Mesenchymal stem cell (in vitro differentiated cells and primary cell): ENCODE measurements around the gene MYCBPAP.
A peak's percentile ranks its signal among the peaks of the same experiment; 100 is the strongest.

ENCODE experiments used
- DNase-seq: peaks from one replicate; pipeline ENCODE4 v3.0.0-alpha.2; 2013
- H2AFZ ChIP-seq: one replicate; pipeline ENCODE4 v1.6.1; 2013; ENCODE audit warnings: low read depth, mild to moderate bottlenecking, control low read depth, inconsistent platforms, low read length, moderate library complexity
- H2AK5ac ChIP-seq: 2 replicates; pipeline ENCODE4 v1.6.1; 2013; ENCODE audit warnings: low read length, moderate library complexity, mild to moderate bottlenecking, inconsistent platforms; ENCODE audit not compliant: severe bottlenecking
- H2BK120ac ChIP-seq: one replicate; pipeline ENCODE4 v1.6.1; 2013; ENCODE audit warnings: low read depth, mild to moderate bottlenecking, inconsistent platforms, low read length, moderate library complexity
- H2BK12ac ChIP-seq, 2 experiments: one replicate each; pipeline ENCODE4 v1.6.1; 2013; ENCODE audit warnings: inconsistent platforms in 2 of 2, low read length in 2 of 2, mild to moderate bottlenecking in 2 of 2, moderate library complexity in 2 of 2, control low read depth in 1 of 2
- H2BK15ac ChIP-seq: one replicate; pipeline ENCODE4 v1.6.1; 2013; ENCODE audit warnings: mild to moderate bottlenecking, low read depth, inconsistent platforms; ENCODE audit not compliant: poor library complexity, severe bottlenecking
- H2BK5ac ChIP-seq: 2 replicates; pipeline ENCODE4 v1.6.1; 2013; ENCODE audit warnings: low read depth, mild to moderate bottlenecking, low read length, control low read depth, inconsistent platforms; ENCODE audit not compliant: poor library complexity, severe bottlenecking
- H3K14ac ChIP-seq, 2 experiments: one replicate each; pipeline ENCODE4 v1.6.1; 2013; ENCODE audit warnings: inconsistent platforms in 2 of 2, low read length in 2 of 2, control low read depth in 1 of 2, mild to moderate bottlenecking in 1 of 2, moderate library complexity in 1 of 2
- H3K18ac ChIP-seq, 2 experiments: one replicate each; pipeline ENCODE4 v1.6.1; 2013; ENCODE audit warnings: inconsistent platforms in 2 of 2, low read length in 2 of 2, control low read depth in 1 of 2, low read depth in 1 of 2, mild to moderate bottlenecking in 1 of 2
- H3K23ac ChIP-seq, 2 experiments: one replicate each; pipeline ENCODE4 v1.6.1; 2013; ENCODE audit warnings: inconsistent platforms in 2 of 2, low read length in 2 of 2, mild to moderate bottlenecking in 2 of 2, moderate library complexity in 2 of 2, control low read depth in 1 of 2
- H3K27ac ChIP-seq: 2 replicates; pipeline ENCODE4 v1.5.1; 2013; ENCODE audit warnings: mild to moderate bottlenecking, moderate library complexity, low read length, control low read depth, inconsistent platforms; ENCODE audit not compliant: poor library complexity, severe bottlenecking
- H3K27me3 ChIP-seq, 2 experiments: 2 replicates each; pipeline versions ENCODE4 v1.6.1 to v1.7.0; 2013; ENCODE audit warnings: low read length in 2 of 2, mild to moderate bottlenecking in 2 of 2, moderate library complexity in 2 of 2, control low read depth in 1 of 2, inconsistent platforms in 1 of 2; ENCODE audit not compliant: control insufficient read depth in 1 of 2, insufficient read depth in 1 of 2
- H3K36me3 ChIP-seq, 2 experiments: 2 replicates each; pipeline versions ENCODE4 v1.6.1 to v1.7.0; 2013; ENCODE audit warnings: low read length in 2 of 2, control low read depth in 1 of 2, inconsistent platforms in 1 of 2, low read depth in 1 of 2, mild to moderate bottlenecking in 1 of 2; ENCODE audit not compliant: insufficient read depth in 2 of 2, control insufficient read depth in 1 of 2
- H3K4ac ChIP-seq, 2 experiments: one replicate each; pipeline ENCODE4 v1.6.1; 2013; ENCODE audit warnings: inconsistent platforms in 2 of 2, low read length in 2 of 2, mild to moderate bottlenecking in 2 of 2, moderate library complexity in 2 of 2, control low read depth in 1 of 2, low read depth in 1 of 2
- H3K4me1 ChIP-seq: 2 replicates; pipeline ENCODE4 v1.6.1; 2013; ENCODE audit warnings: low read depth, low read length, control low read depth; ENCODE audit not compliant: control insufficient read depth, insufficient read depth
- H3K4me2 ChIP-seq: 2 replicates; pipeline ENCODE4 v1.6.1; 2013; ENCODE audit warnings: low read length, mild to moderate bottlenecking, inconsistent platforms; ENCODE audit not compliant: poor library complexity, severe bottlenecking
- H3K4me3 ChIP-seq, 2 experiments: 2 replicates each; pipeline versions ENCODE4 v1.5.1 to v1.7.0; 2013; ENCODE audit warnings: low read length in 2 of 2, mild to moderate bottlenecking in 2 of 2, control low read depth in 1 of 2, low read depth in 1 of 2; ENCODE audit not compliant: insufficient read depth in 1 of 2
- H3K79me1 ChIP-seq: replicated peaks from 2 replicates; pipeline ENCODE4 v1.6.1; 2013; ENCODE audit warnings: mild to moderate bottlenecking, control low read depth, low read length, inconsistent platforms; ENCODE audit not compliant: poor library complexity, severe bottlenecking
- H3K9ac ChIP-seq: 2 replicates; pipeline ENCODE4 v1.7.0; 2013; ENCODE audit warnings: mild to moderate bottlenecking, low read length, moderate library complexity
- H3K9me3 ChIP-seq: 2 replicates; pipeline ENCODE4 v1.7.0; 2013; ENCODE audit warnings: mild to moderate bottlenecking, low read length; ENCODE audit not compliant: control insufficient read depth
- H4K8ac ChIP-seq: one replicate; pipeline ENCODE4 v1.6.1; 2013; ENCODE audit warnings: inconsistent platforms, mild to moderate bottlenecking, low read length, moderate library complexity
- H4K91ac ChIP-seq: one replicate; pipeline ENCODE4 v1.6.1; 2013; ENCODE audit warnings: mild to moderate bottlenecking, low read length, inconsistent platforms
- WGBS: methylation state at CpG from one replicate; pipeline ENCODE4 v1.1.7; 2013; ENCODE audit warnings: mixed read lengths; 5-methylcytosine and 5-hydroxymethylcytosine counted together

The MYCBPAP gene

DNA sequence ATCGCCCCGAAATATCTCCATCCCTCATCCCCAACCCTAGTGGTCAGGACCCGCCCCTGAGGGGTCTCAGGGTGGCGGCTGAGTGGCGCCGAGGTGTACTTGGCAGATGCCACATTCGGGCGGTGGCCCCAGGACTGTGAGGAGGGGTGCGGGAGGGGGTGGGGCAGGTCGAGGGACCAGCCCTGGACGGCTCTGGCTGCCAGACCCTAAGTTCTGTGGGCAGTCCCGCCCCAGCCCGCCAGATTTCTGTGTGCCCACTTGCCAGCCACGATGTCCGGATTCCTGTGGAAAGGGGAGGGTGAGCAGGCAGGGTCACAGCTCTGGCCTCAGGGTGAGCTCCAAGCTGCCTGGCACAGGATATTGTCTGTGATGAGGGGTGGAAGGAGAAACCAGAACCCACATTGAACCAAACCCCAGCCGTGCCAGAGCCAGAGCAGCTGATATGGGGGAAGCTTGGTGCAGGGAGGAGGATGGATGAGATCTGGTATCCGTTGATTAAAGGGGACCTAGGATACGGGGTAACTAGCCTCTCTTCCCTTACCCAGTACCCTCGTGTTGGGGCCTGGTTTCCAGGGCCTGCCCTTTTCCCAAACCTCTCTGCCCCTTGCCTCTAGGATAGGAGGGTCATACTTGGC is 38.5 kb upstream of the MYCBPAP start:
- whole genome bisulfite sequencing, result 74% methylated on average over 17 of the region's 19 CpGs
- no peak overlapping the region for H3K14ac ChIP-seq
- no peak overlapping the region for H2BK120ac ChIP-seq

DNA sequence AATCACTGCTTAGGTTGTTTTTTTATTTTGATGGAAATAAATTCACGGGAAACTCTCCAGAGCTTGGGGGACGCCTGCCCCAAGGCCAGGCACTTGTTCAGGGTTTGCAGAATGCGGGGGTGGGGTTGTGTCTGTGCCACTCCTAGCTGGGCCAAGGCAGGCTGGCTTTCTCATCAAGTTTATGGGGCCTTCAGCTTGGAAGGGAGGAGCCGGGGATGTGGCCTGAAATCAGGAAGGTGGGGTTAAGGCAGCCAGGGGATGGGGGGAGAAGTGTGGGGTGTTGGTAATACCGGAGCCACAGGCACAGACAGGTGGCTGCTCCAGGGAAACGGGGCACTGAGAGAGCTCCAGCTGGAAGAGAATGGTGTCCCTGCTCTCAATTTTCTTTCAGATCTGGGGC is 37.8 kb upstream of the MYCBPAP start:
- no peak for DNase-seq
- WGBS, result 85% methylated on average over 6 of the region's 6 CpGs
- no peak overlapping the region for H3K18ac ChIP-seq
- no peaks in the 10 kb centered on the region for H3K9me3 ChIP-seq
- no peak overlapping the region for H4K8ac ChIP-seq
- no peak overlapping the region for H3K4me3 ChIP-seq
- no peak overlapping the region for H2BK120ac ChIP-seq
- H4K91ac ChIP-seq, result no peak overlapping the region
- H3K4me1 ChIP-seq, result peaks cover 17% of the 10 kb centered on the region
- H3K23ac ChIP-seq, result no peak overlapping the region
- H2AFZ ChIP-seq, result no peak overlapping the region
- no peak overlapping the region for H3K4ac ChIP-seq
- no peak overlapping the region for H3K9ac ChIP-seq
- no peak overlapping the region for H2BK12ac ChIP-seq
- H3K4me2 ChIP-seq, result no peak overlapping the region
- H3K14ac ChIP-seq, result no peak overlapping the region
- H2BK15ac ChIP-seq, result no peak overlapping the region
- H3K27ac ChIP-seq, result no peak overlapping the region
- peaks cover 8 to 36% of the 10 kb centered on the region in 2 experiments for H3K36me3 ChIP-seq
- H2BK5ac ChIP-seq, result no peak overlapping the region
- no peaks in the 10 kb centered on the region for H3K79me1 ChIP-seq
- peaks cover 25 to 44% of the 10 kb centered on the region in 2 experiments for H3K27me3 ChIP-seq
- no peak overlapping the region for H2AK5ac ChIP-seq

More for the DNA sequence above, 38.5 kb upstream of the MYCBPAP start:
- Histone ChIP-seq H2BK15ac (no peak overlapping the region), H4K8ac (no peak overlapping the region), H3K4me2 (no peak overlapping the region), H3K79me1 (no peaks in the 10 kb centered on the region), H3K4me3 (no peak overlapping the region), H2BK12ac (no peak overlapping the region), H2BK5ac (no peak overlapping the region), H3K4ac (no peak overlapping the region), H2AK5ac (no peak overlapping the region), H3K27ac (no peak overlapping the region), H3K18ac (no peak overlapping the region), H3K4me1 (peaks cover 17% of the 10 kb centered on the region), H4K91ac (no peak overlapping the region), H3K9me3 (no peaks in the 10 kb centered on the region), H2AFZ (no peak overlapping the region), H3K27me3 (peaks cover 25 to 44% of the 10 kb centered on the region in 2 experiments), H3K23ac (peak overlapping the region in 1 of 2 experiments; percentile 27), H3K36me3 (peaks cover 7 to 41% of the 10 kb centered on the region in 2 experiments), H3K9ac (no peak overlapping the region)
- DNase-seq, result no peak

DNA sequence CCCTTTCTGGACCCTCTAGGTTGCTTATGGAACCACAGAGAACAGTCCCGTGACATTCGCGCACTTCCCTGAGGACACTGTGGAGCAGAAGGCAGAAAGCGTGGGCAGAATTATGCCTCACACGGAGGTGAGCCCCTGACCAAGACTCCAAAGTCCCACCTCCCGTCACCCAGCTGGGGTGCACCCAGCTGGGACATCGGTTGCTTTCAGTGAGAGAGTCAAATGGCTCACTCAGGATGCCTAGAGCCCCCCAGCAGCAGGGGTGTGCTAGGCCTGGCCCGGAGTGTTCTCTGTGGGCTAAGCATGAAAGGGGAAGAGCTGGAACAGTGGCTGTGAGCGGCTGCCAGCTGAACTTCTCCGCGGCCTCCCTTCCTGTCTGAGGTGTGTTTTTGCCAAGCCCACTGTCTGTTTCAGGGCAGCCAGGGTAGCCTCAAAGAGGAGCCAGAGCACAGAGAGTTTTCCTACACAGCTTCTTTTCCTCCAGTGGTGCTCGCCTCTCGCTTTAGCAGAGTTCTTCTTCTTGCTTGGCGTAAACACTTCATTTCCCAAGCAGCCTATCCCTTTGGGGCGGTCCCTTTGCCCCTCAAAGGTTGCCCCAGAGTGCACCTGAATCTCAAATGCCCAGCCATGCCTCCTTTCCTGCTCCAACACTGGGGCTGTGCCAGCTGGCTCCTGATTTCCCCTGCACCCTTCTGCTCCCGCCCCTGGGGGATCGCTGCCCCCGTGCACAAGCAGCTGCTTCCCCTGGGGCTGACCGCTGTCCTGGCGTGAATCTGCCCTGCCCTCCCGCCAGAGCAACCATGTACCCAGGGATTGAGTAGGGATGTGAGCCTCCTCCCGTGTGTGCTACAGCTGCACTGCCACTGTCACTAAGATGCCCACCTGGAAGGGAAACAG is 37.0 kb upstream of the MYCBPAP start:
- peaks cover 25 to 44% of the 10 kb centered on the region in 2 experiments for H3K27me3 ChIP-seq
- no peak overlapping the region for H4K91ac ChIP-seq
- no peak overlapping the region for H2AK5ac ChIP-seq
- no peak overlapping the region for H3K18ac ChIP-seq
- H3K79me1 ChIP-seq, result no peaks in the 10 kb centered on the region
- no peak overlapping the region for H3K4me3 ChIP-seq
- H2AFZ ChIP-seq, result no peak overlapping the region
- no peak overlapping the region for H3K4ac ChIP-seq
- H3K4me2 ChIP-seq, result no peak overlapping the region
- H3K9me3 ChIP-seq, result no peaks in the 10 kb centered on the region
- peaks cover 17% of the 10 kb centered on the region for H3K4me1 ChIP-seq
- no peak for DNase-seq
- no peak overlapping the region for H3K23ac ChIP-seq
- no peak overlapping the region for H3K14ac ChIP-seq
- H2BK120ac ChIP-seq, result no peak overlapping the region
- H3K27ac ChIP-seq, result no peak overlapping the region
- no peak overlapping the region for H2BK12ac ChIP-seq
- 95% methylated on average over 22 of the region's 22 CpGs for WGBS
- H3K9ac ChIP-seq, result no peak overlapping the region
- peaks cover 8 to 36% of the 10 kb centered on the region in 2 experiments for H3K36me3 ChIP-seq
- no peak overlapping the region for H2BK5ac ChIP-seq
- no peak overlapping the region for H4K8ac ChIP-seq
- H2BK15ac ChIP-seq, result no peak overlapping the region

DNA sequence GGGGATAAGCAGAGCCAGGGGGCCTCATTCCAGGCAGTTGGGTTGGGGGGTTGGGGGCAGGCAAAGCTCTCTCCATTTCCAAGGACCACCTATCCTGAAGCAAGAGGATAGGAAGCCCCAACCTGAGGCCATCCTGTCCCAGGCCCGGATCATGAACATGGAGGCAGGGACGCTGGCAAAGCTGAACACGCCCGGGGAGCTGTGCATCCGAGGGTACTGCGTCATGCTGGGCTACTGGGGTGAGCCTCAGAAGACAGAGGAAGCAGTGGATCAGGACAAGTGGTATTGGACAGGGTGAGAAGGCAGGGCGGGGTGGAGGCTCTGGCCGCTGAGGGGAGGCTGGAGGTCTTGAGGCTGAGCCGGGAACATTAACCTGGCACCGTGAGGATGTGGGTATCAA is 36.0 kb upstream of the MYCBPAP start:
- Histone ChIP-seq H2AK5ac (peak overlapping the region; percentile 50), H2BK15ac (no peak overlapping the region), H3K79me1 (no peaks in the 10 kb centered on the region), H3K4me1 (peaks cover 17% of the 10 kb centered on the region), H3K4me3 (no peak overlapping the region), H3K9me3 (no peaks in the 10 kb centered on the region), H3K27ac (no peak overlapping the region), H3K4ac (no peak overlapping the region), H3K4me2 (no peak overlapping the region), H4K8ac (no peak overlapping the region), H2BK120ac (no peak overlapping the region), H3K36me3 (peaks cover 8 to 36% of the 10 kb centered on the region in 2 experiments), H4K91ac (no peak overlapping the region), H2BK12ac (no peak overlapping the region), H3K27me3 (peaks cover 29 to 34% of the 10 kb centered on the region in 2 experiments), H3K14ac (no peak overlapping the region), H2BK5ac (no peak overlapping the region), H2AFZ (no peak overlapping the region), H3K18ac (no peak overlapping the region), H3K9ac (no peak overlapping the region), H3K23ac (no peak overlapping the region)
- WGBS, result 92% methylated on average over 9 of the region's 10 CpGs
- DNase-seq, result no peak
